Activated CD8-positive, alpha-beta T cell treated with anti-CD3 and anti-CD28 coated beads, Interleukin-2, amount 10 ng/mL, durations not matched to agents 7 days and 5 days (primary cell): ENCODE measurements around the gene RIPK1. TPM values are rescaled to one million over a fixed set of nuclear protein-coding genes. Genes with fewer than 3 reads are reported as not detected.
"Not testable (repeated sequence)": the region's sequence is repeated elsewhere in the genome, so short reads cannot be mapped to it uniquely, and the experiment has no call there.

ENCODE experiments used
- ATAC-seq: fragments of 150-1000 bp; cut with Tn5 transposase; one replicate; pipeline ENCODE4 v1.10.0; 2021; ENCODE audit warnings: moderate library complexity
- CTCF ChIA-PET: fragments of 350-600 bp; sonication (Branson Sonifier 250); formaldehyde crosslinking; loops from one replicate; lab custom pipeline; 2021; ENCODE audit warnings: antibody characterized with exemption; lab: Charles Lee
- POLR2A ChIA-PET: fragments of 350-600 bp; sonication (Branson Sonifier 250); formaldehyde crosslinking; loops from one replicate; lab custom pipeline; 2021; ENCODE audit warnings: antibody characterized with exemption; lab: Charles Lee
- DNase-seq: peaks from one replicate; pipeline ENCODE4 v3.0.0-alpha.2; 2020
- H3K27ac Mint-ChIP-seq: one replicate; pipeline ENCODE4 v1.8.0; 2021; ENCODE audit warnings: mild to moderate bottlenecking, mixed read lengths
- H3K27me3 Mint-ChIP-seq: one replicate; pipeline ENCODE4 v1.8.0; 2021; ENCODE audit warnings: low read depth, mixed read lengths
- H3K36me3 Mint-ChIP-seq: one replicate; pipeline ENCODE4 v1.8.0; 2021; ENCODE audit warnings: low read depth, mixed read lengths
- H3K4me1 Mint-ChIP-seq: one replicate; pipeline ENCODE4 v1.8.0; 2021; ENCODE audit warnings: low read depth, mixed read lengths
- H3K4me3 Mint-ChIP-seq: one replicate; pipeline ENCODE4 v1.8.0; 2021; ENCODE audit warnings: mild to moderate bottlenecking, mixed read lengths
- H3K9me3 Mint-ChIP-seq: one replicate; pipeline ENCODE4 v1.8.0; 2022; ENCODE audit warnings: mixed read lengths; ENCODE audit not compliant: insufficient read depth
- total RNA-seq, 2 experiments: library from RNA; stranded (reverse); gene quantifications; one replicate each; pipeline ENCODE4 v1.2.3, GENCODE V29; 2021

The RIPK1 gene
- total RNA-seq: 10 to 100 TPM; 28.0 to 28.1 TPM

DNA sequence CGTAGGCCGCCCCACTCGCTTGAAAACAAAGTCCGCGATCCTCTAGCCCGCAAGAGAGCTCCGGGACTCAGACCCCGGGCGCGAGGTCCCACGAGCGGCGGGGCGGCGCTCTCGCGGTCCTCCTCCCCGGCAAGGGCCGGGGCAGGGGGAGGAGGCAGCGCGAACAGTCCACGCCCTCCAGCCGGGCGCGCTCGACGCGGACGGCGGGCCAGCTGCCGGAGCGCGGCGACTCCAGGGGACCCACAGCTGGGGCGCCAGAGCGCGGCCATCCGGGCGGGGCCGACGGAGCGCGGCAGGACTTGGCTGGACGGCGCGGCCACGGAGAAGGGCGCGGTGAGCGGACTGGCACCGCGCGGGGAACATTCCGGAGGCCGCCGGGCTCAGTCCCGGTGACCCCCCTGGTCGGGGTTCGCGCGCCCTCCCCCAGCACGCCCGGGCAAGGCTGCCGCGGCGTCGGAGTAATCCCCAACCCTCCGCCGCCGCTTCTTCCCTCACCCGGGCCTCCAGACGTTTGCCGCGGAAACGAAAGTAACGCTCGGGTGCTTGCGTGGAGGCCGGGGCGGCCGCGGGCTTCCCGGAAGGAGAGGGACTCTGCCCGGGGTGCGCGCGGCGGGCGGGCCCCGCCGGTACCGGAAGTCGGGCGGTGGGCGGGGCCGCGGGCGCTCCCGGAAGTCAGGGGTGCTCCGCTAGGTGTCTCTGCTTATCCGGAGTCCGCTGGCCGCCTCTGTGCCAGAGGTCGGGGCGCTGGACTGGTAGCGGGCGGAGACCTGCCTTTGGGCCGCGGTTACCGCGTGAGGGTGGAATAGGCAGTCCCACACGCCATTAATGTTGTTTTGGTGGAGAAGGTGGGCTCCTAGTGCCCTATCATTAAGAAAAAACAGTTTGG is at the start of gene RIPK1:
TSS of gene RIPK1 (plus strand) at position 166 of the 886 bp plus-strand sequence. CDS start 8,330 bp downstream, outside the sequence.
- H3K27ac Mint-ChIP-seq: peak within 1 kb of the TSS; percentile 97
- DNase-seq (peak; percentile 95), ATAC-seq (peak; percentile 82)
- ChIA-PET CTCF (interaction anchor here (0.9 to 1.7 kb wide), 10 partner anchors 9 to 116 kb away, joined by 3 to 10 read pairs (median 4); partner anchors contain the start of gene BPHL), POLR2A (interaction anchor here (0.6 to 2.8 kb wide), 13 partner anchors 9 to 300 kb away, joined by 3 to 35 read pairs (median 4); partner anchors contain the start of gene NQO2)
- H3K27me3 Mint-ChIP-seq: no peaks in the 10 kb centered on the region
- H3K4me3 Mint-ChIP-seq: peak within 1 kb of the TSS; percentile 96
- H3K4me1 Mint-ChIP-seq: peaks cover 67% of the 10 kb centered on the region
- H3K36me3 Mint-ChIP-seq: peaks cover 45% of the 10 kb centered on the region
- no peaks in the 10 kb centered on the region for H3K9me3 Mint-ChIP-seq

DNA sequence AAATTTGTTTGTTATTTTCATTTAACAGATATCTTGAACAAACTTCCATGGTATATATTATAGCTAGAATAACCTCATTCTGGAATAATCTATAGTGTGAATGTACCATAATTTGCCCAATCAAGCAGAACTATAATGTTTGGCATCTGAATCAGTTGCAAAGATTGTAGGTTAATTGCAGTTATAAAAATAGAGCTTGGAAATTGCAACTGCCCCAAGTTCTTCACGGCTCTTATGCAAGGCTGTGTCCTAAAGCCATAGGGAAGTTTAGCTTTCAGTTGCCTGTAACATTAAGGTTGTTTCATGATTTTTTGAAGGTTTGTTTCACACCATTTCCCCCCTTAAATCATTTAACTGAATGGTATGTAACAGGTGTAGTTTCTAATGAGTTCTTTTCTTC is 49.2 kb upstream of the RIPK1 start:
- ChIA-PET POLR2A (interaction anchor here (0.6 to 1.0 kb wide), 2 partner anchors 20 to 160 kb away, joined by 3 read pairs; partner anchors contain the start of gene NQO2), CTCF (interaction anchor here (0.7 to 2.1 kb wide), 5 partner anchors 9 to 256 kb away, joined by 3 to 13 read pairs (median 3); no protein-coding TSS in a partner anchor)
- no peak for DNase-seq
- H3K36me3 Mint-ChIP-seq: peaks cover 50% of the 10 kb centered on the region
- H3K27me3 Mint-ChIP-seq: no peaks in the 10 kb centered on the region
- H3K4me3 Mint-ChIP-seq: no peak overlapping the region
- ATAC-seq: no peak
- peaks cover 19% of the 10 kb centered on the region for H3K4me1 Mint-ChIP-seq
- H3K9me3 Mint-ChIP-seq: no peaks in the 10 kb centered on the region
- H3K27ac Mint-ChIP-seq: no peak overlapping the region

DNA sequence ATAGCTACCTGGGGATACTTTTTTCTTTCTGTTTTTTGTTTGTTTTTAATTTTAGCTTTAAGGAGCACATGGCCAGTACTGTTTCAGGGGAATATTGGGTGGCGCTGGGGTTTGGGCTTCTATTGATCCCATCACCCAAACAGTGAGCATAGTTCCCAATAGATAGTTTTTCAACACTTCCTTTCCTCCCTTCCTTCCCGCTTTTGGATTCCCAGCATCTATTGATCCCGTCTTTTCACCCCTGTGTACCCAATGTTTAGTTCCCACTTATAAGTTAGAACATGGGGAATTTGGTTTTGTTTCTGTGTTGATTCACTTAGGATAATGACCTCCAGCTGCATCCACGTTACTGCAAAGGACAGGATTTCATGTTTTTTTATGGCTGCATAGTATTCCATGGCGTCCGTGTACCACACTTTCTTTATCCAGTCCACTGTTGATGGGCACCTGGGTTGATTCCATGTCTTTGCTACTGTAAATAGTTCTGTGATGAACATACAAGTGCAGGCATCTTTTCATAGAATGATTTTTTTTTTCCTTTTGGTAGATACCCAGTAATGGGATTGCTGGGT is 48.5 kb upstream of the RIPK1 start:
- ChIA-PET POLR2A (interaction anchor here (0.7 to 1.0 kb wide), 2 partner anchors 20 to 30 kb away, joined by 3 read pairs; partner anchors contain the start of gene NQO2), CTCF (interaction anchor here (0.6 to 2.1 kb wide), 5 partner anchors 10 to 257 kb away, joined by 3 to 13 read pairs (median 3); no protein-coding TSS in a partner anchor)
- Mint-ChIP-seq H3K27me3 (no peaks in the 10 kb centered on the region), H3K36me3 (peaks cover 48% of the 10 kb centered on the region), H3K4me3 (no peak overlapping the region), H3K9me3 (no peaks in the 10 kb centered on the region), H3K4me1 (peaks cover 27% of the 10 kb centered on the region), H3K27ac (no peak overlapping the region)
- DNase-seq (no peak), ATAC-seq (no peak)

DNA sequence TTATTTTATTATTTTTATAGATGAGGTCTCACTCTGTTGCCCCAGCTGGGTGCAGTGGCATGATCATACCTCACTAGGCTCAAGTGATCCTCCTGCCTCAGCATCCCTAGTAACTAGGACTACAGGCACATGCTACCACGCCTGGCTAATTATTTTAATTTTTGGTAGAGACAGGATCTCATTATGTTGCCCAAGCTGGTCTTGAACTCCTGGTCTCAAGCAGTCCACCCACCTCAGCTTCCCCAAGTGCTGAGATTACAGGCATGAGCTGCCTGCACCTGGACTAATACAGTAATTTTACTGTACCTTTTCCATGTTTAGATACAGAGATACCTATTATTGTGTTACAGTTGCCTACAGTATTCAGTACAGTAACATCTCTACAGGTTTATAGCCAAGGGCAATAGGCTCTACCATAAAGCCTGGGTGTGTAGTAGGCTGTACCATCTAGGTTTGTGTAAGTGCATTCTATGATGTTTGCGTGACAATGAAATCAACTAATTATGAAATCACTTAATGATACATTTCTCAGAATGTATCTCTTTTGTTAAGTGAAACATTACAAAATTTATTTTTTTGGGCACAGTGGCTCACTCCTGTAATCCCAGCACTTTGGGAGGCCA is 47.2 kb upstream of the RIPK1 start:
- H3K27me3 Mint-ChIP-seq, H3K27ac Mint-ChIP-seq, ATAC-seq, H3K9me3 Mint-ChIP-seq, DNase-seq, H3K4me3 Mint-ChIP-seq, POLR2A ChIA-PET: not testable (repeated sequence)
- Mint-ChIP-seq H3K36me3 (peaks cover 43% of the 10 kb centered on the region), H3K4me1 (peaks cover 38% of the 10 kb centered on the region)
- CTCF ChIA-PET: interaction anchor here (2.1 kb wide), 1 partner anchor 20 kb away, joined by 13 read pairs; no protein-coding TSS in a partner anchor

DNA sequence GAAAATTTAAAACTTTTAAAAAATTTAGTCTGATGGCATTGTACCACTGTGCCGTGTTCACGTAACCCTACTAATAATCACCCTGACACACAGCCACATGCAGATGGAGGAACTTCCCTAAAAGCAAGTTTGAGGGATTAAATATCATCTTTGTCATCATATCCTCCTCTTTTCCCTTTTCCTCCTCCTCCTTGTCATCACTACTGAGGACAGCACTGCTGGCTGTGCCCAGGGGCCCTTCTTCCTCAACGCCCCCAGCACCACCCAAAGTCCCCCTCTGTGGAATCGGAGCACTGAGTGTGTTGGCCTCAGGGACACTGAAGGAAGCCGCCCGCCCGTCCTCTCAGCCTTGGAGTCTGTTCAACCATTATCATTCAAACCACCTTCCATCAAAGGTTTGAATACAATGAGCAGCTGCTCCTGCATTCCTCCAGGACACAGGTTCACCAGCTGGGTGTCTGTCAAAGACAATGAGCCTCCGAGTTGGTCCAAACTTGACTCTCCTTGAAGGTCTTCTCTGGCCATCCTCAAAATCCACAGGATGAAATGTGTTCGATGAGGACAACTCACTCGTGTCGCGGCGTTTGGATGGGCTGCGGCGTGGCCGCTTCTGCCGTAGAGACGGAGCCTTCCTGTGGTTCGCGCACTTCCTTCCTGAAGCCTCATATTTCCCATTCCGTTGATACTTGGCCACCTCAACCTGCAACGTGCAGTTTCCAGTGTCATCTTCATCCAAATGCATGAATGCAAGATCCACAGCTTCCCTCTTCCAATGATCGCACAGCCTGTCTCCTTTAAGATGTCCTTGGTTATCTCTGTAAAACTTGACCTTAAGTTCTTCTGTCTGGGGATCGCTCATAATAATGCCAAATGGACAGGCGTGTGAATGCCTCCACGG is 45.3 kb upstream of the RIPK1 start:
- CTCF ChIA-PET: interaction anchor here (1.0 to 1.7 kb wide), 8 partner anchors 15 to 232 kb away, joined by 3 to 10 read pairs (median 4); partner anchors contain the start of gene NQO2

DNA sequence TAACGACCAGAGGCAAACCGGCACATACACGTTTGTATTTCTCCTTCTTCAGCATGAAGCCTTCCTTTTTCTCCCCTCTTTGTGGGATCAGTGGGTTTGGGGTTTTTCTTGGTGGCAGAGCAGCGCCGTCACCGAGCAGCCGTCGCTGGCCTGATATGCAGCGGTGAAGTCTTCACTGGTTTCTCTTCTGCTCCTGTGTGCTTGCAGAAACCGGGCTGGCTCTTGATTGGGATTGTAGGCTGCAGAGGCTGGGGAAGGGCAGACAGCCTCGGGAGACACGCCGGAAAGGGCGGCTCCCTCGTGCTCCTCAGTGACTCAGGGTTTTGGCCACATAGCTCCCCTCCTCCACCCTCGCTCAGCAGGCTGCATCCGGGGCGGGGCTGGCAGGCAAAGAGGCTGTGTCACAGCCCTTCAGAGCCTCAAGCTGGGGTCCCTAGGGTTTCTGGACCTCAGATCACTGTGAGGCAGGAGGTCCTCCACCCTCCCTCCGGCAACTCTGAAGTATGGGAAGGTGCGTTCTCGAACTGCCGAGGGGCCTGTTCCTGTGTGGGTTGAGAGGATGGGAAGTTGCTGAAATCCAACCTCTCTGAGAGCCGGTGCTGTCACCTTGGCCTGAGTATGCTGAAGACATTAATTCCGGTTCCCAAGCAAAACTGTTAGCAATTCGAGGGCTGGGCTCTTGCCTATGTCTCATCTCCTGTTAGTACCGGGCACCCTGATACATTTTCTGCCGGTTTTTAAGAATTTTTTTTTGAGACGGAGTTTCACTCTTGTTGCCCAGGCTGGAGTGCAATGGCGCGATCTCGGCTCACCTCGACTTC is 44.4 kb upstream of the RIPK1 start:
- H3K27ac Mint-ChIP-seq: peak overlapping the region; percentile 93
- H3K4me1 Mint-ChIP-seq: peaks cover 59% of the 10 kb centered on the region
- H3K4me3 Mint-ChIP-seq: peak overlapping the region; percentile 86
- ChIA-PET CTCF (interaction anchor here (0.6 to 1.7 kb wide), 10 partner anchors 15 to 232 kb away, joined by 3 to 10 read pairs (median 4); partner anchors contain the start of gene NQO2), POLR2A (interaction anchor here (1.0 to 2.4 kb wide), 8 partner anchors 22 to 168 kb away, joined by 3 to 13 read pairs (median 4); partner anchors contain the start of genes NQO2 and RIPK1)
- peak; percentile 86 for ATAC-seq
- no peaks in the 10 kb centered on the region for H3K9me3 Mint-ChIP-seq
- H3K36me3 Mint-ChIP-seq: peaks cover 29% of the 10 kb centered on the region
- H3K27me3 Mint-ChIP-seq: peaks cover 1% of the 10 kb centered on the region
- peak; percentile 92 for DNase-seq

More for the DNA sequence above, 45.3 kb upstream of the RIPK1 start:
- Mint-ChIP-seq H3K4me3 (peak overlapping the region; percentile 86), H3K27ac (peak overlapping the region; percentile 93), H3K4me1 (peaks cover 53% of the 10 kb centered on the region), H3K27me3 (no peaks in the 10 kb centered on the region), H3K9me3 (no peaks in the 10 kb centered on the region), H3K36me3 (peaks cover 34% of the 10 kb centered on the region)
- ATAC-seq: peak; percentile 34
- POLR2A ChIA-PET: interaction anchor here (0.9 to 2.4 kb wide), 9 partner anchors 21 to 168 kb away, joined by 3 to 13 read pairs (median 3); partner anchors contain the start of genes NQO2 and RIPK1
- DNase-seq: peak; percentile 62

DNA sequence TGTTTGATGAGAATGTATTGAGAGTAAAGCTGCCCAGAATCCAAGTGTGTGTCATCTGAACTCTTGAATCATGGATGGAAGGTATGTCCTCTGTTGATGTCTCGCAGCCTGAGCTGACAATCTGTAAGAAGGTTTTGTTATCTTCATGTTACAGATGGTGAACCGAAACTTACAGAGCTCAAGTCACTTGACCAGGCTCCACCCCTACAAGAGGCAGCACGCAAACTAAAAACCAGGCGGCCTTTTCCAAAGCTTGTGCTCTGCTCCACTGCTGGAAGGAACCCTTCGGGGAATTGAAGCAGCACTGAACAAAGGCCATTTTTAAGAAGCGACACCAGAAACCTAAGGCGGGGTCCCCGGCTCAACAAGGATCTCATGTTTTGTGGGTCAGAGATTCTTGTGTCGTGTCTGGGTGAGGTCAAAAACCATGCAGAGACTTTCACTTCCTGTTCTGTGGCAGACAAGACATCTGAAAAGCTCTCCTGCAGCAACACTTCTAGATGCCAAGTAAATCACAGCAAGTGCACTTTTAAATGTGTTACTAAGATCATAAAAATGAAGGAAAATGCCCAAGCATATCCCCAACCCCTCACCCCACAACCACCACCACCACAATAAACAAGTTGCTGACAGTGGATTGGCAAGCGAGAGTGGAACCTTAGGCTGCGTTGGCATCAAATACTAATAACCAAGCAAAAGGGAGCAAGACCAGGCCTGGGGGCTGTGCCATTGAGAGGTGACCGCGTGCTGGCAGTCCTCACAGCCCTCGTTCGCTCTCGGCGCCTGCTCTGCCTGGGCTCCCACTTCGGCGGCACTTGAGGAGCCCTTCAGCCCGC is 41.3 kb upstream of the RIPK1 start:
- CTCF ChIA-PET: interaction anchor here (0.9 to 2.1 kb wide), 11 partner anchors 11 to 276 kb away, joined by 3 to 11 read pairs (median 5); partner anchors contain the start of genes MYLK4 and NQO2
- Mint-ChIP-seq H3K4me3 (peak overlapping the region; percentile 61), H3K27ac (peak overlapping the region; percentile 82), H3K36me3 (peaks cover 12% of the 10 kb centered on the region), H3K4me1 (peaks cover 62% of the 10 kb centered on the region), H3K9me3 (no peaks in the 10 kb centered on the region), H3K27me3 (peaks cover 19% of the 10 kb centered on the region)
- peak; percentile 29 for ATAC-seq
- POLR2A ChIA-PET: interaction anchor here (0.6 to 2.1 kb wide), 10 partner anchors 11 to 41 kb away, joined by 3 to 10 read pairs (median 4); partner anchors contain the start of genes NQO2 and RIPK1
- peak; percentile 67 for DNase-seq

DNA sequence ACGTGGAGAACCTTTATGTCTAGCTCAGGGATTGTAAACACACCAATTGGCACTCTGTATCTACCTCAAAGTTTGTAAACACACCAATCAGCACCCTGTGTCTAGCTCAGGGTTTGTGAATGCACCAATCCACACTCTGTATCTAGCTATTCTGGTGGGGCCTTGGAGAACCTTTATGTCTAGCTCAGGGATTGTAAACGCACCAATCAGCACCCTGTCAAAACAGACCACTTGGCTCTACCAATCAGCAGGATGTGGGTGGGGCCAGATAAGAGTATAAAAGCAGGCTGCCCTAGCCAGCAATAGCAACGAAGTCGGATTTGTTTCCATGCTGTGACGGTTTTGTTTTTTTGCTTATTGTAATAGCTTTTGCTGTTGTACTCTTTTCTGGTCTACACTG is 40.1 kb upstream of the RIPK1 start:
- H3K9me3 Mint-ChIP-seq, ATAC-seq, H3K27ac Mint-ChIP-seq, DNase-seq, H3K4me3 Mint-ChIP-seq, H3K36me3 Mint-ChIP-seq, POLR2A ChIA-PET: not testable (repeated sequence)
- H3K4me1 Mint-ChIP-seq: peaks cover 56% of the 10 kb centered on the region
- H3K27me3 Mint-ChIP-seq: peaks cover 27% of the 10 kb centered on the region
- CTCF ChIA-PET: interaction anchor here (2.0 kb wide), 2 partner anchors 27 to 29 kb away, joined by 6 to 9 read pairs; no protein-coding TSS in a partner anchor
